Endothelial cell of umbilical vein (primary cell): ENCODE measurements around the gene CASKIN2. TPM values are rescaled to one million over a fixed set of nuclear protein-coding genes. Genes with fewer than 3 reads are reported as not detected.

Experiments used
- BruUV-seq: library from RNA; stranded (reverse); fragments of 400-500 nt; replicated peaks from 2 replicates; lab custom pipeline; 2021; lab: Mats Ljungman, UMichigan
- CTCF ChIA-PET: fragments of 300-600, 350-600 bp; sonication (Branson Sonifier 250); formaldehyde crosslinking; loops from one replicate; lab custom pipeline; 2021; ENCODE audit warnings: antibody characterized with exemption, inconsistent platforms; lab: Charles Lee
- POLR2A ChIA-PET: fragments of 300-600, 350-600 bp; sonication (Branson Sonifier 250); formaldehyde crosslinking; loops from one replicate; lab custom pipeline; 2021; ENCODE audit warnings: antibody characterized with exemption, inconsistent platforms; lab: Charles Lee
- DNase-seq: peaks from one replicate; pipeline ENCODE4 v3.0.0-alpha.2; 2011; ENCODE audit warnings: low read depth, low spot score
- FAIRE-seq: peaks from 2 replicates; lab custom pipeline; 2011; peaks lifted over from hg19 to GRCh38; lab: Jason Lieb, UNC
- H2AFZ ChIP-seq: 2 replicates; pipeline ENCODE4 v1.6.0; 2012; ENCODE audit warnings: low read depth, low read length, control low read depth, inconsistent platforms
- H3K27ac ChIP-seq: 2 replicates; pipeline ENCODE4 v1.5.1; 2011; ENCODE audit warnings: low read depth, mild to moderate bottlenecking, control low read depth, low read length, moderate library complexity; ENCODE audit not compliant: insufficient read depth
- H3K27me3 ChIP-seq, 2 experiments: 2 replicates each; pipeline versions ENCODE4 v1.6.0 to v1.6.1; 2011; ENCODE audit warnings: low read length in 2 of 2, mixed read lengths in 1 of 2; ENCODE audit not compliant: control insufficient read depth in 2 of 2, insufficient read depth in 2 of 2
- H3K36me3 ChIP-seq, 2 experiments: 2 replicates in 1 of 2; 3 replicates in 1 of 2; pipeline ENCODE4 v1.5.1; 2011; ENCODE audit warnings: low read length in 2 of 2, mild to moderate bottlenecking in 1 of 2, moderate library complexity in 1 of 2; ENCODE audit not compliant: control insufficient read depth in 2 of 2, insufficient read depth in 2 of 2; ENCODE audit errors: extremely low read depth in 1 of 2
- H3K4me1 ChIP-seq: 3 replicates; pipeline ENCODE4 v1.5.1; 2011; ENCODE audit warnings: mild to moderate bottlenecking, low read length; ENCODE audit not compliant: control insufficient read depth, insufficient read depth; ENCODE audit errors: extremely low read depth
- H3K4me2 ChIP-seq: 2 replicates; pipeline ENCODE4 v1.6.1; 2011; ENCODE audit warnings: low read length, control low read depth, mixed read lengths; ENCODE audit not compliant: insufficient read depth
- H3K4me3 ChIP-seq, 3 experiments: fragments of 200-600 bp in 1 of 3; sonication (generic), shearing (Covaris generic) in 1 of 3; replicated peaks in 1 of 3; 2 replicates each; pipeline ENCODE4 v1.5.1; 2011 to 2016; ENCODE audit warnings: control low read depth in 3 of 3, low read length in 3 of 3, mild to moderate bottlenecking in 2 of 3, inconsistent platforms in 1 of 3, low read depth in 1 of 3, moderate library complexity in 1 of 3; ENCODE audit not compliant: insufficient read depth in 1 of 3
- H3K79me2 ChIP-seq: 2 replicates; pipeline ENCODE4 v1.6.0; 2012; ENCODE audit warnings: low read length, inconsistent platforms; ENCODE audit not compliant: control insufficient read depth, insufficient read depth
- H3K9ac ChIP-seq: replicated peaks from 2 replicates; pipeline ENCODE3; 2011; ENCODE audit warnings: low read length, control low read depth; ENCODE audit not compliant: insufficient read depth; ENCODE audit errors: extremely low read depth
- H3K9me1 ChIP-seq: replicated peaks from 3 replicates; pipeline ENCODE4 v1.6.0; 2011; ENCODE audit warnings: mild to moderate bottlenecking, low read length; ENCODE audit not compliant: control insufficient read depth, insufficient read depth; ENCODE audit errors: extremely low read depth
- H3K9me3 ChIP-seq: replicated peaks from 2 replicates; pipeline ENCODE4 v1.5.1; 2012; ENCODE audit warnings: low read length, inconsistent platforms; ENCODE audit not compliant: control insufficient read depth, insufficient read depth
- H4K20me1 ChIP-seq: replicated peaks from 2 replicates; pipeline ENCODE3; 2011; ENCODE audit warnings: mild to moderate bottlenecking, low read length; ENCODE audit not compliant: control insufficient read depth, insufficient read depth; ENCODE audit errors: extremely low read depth
- CTCF ChIP-seq, 2 donors: IDR thresholded peaks; 1 replicate in 1 of 2; 2 replicates in 1 of 2; pipeline ENCODE4 v1.5.1; 2011; ENCODE audit warnings: low read length in 2 of 2, mild to moderate bottlenecking in 2 of 2, moderate library complexity in 2 of 2, control low read depth in 1 of 2, inconsistent platforms in 1 of 2, low read depth in 1 of 2; ENCODE audit not compliant: insufficient read depth in 1 of 2; ENCODE audit errors: extremely low read depth in 1 of 2
- FOS ChIP-seq: IDR thresholded peaks from 2 replicates; pipeline ENCODE4 v1.6.1; 2011; ENCODE audit warnings: mild to moderate bottlenecking, low read length, moderate library complexity, borderline replicate concordance; ENCODE audit not compliant: insufficient read depth
- JUN ChIP-seq: IDR thresholded peaks from 2 replicates; pipeline ENCODE4 v1.6.1; 2011; ENCODE audit warnings: borderline replicate concordance, low read depth; ENCODE audit not compliant: insufficient read length, insufficient read depth
- MYC ChIP-seq: IDR thresholded peaks from one replicate; pipeline ENCODE4 v1.6.1; 2011; ENCODE audit warnings: mild to moderate bottlenecking, low read depth, low read length
- POLR2A ChIP-seq: IDR thresholded peaks from 2 replicates; pipeline ENCODE4 v1.6.1; 2012; ENCODE audit warnings: low read depth, mild to moderate bottlenecking, control low read depth, low read length
- POLR2AphosphoS5 ChIP-seq: IDR thresholded peaks from 2 replicates; pipeline ENCODE4 v1.6.1; 2012; ENCODE audit warnings: low read depth, mild to moderate bottlenecking, control low read depth, low read length, moderate library complexity; ENCODE audit not compliant: insufficient read depth
- dilution Hi-C: fragments of 300-500 bp; cut with MboI; formaldehyde crosslinking; loops from one replicate; pipeline ENCODE4 v1.15.0; 2019; ENCODE audit warnings: low sequenced_read_pairs; ENCODE audit not compliant: extremely low pct_ligation_motif_present
- intact Hi-C: fragments of 100-400 bp; cut with micrococcal nuclease; formaldehyde crosslinking; loops from one replicate; pipeline ENCODE4 v1.10.0; 2022
- polyA plus RNA-seq, 4 experiments: library from polyadenylated mRNA; depleted of rRNA in 3 of 4; stranded (reverse) in 3 of 4; unstranded in 1 of 4; fragments of >200 nt; gene quantifications; 2 replicates each; pipeline versions ENCODE4 v1.2.1 to v1.2.3, GENCODE V29; 2011 to 2012; ENCODE audit warnings: missing spikeins in 1 of 4
- total RNA-seq: library from RNA; stranded (reverse); gene quantifications from 2 replicates; pipeline ENCODE4 v1.2.3, GENCODE V29; 2021

Gene CASKIN2
- total and polyA plus RNA-seq, 2 donors (not counting 3 experiments of a cell fraction or from before 2014, with no cell fraction given): 13.0 to 37.6 TPM

GRCh38 chr17:75509528-75510258, 5.6 kb downstream of the CASKIN2 start:
- intact Hi-C loops: loop anchor here (5.0 to 10.0 kb wide), 2 partner anchors 238 to 465 kb away; partner anchors contain the start of genes ATP5PD and KCTD2
- peak overlapping the region; percentile 46 for H3K4me2 ChIP-seq

More at GRCh38 chr17:75509528-75510258, 5.6 kb downstream of the CASKIN2 start:
- POLR2A ChIA-PET: interaction anchor here (0.6 kb wide), 1 partner anchor 286 kb away, joined by 3 read pairs; no protein-coding TSS in a partner anchor
- peak; percentile 32 for DNase-seq
- Histone ChIP-seq H3K27me3 (no peaks in the 10 kb centered on the region), H2AFZ (no peak overlapping the region), H3K9me1 (no peaks in the 10 kb centered on the region), H3K36me3 (peaks cover 0 to 11% of the 10 kb centered on the region in 2 experiments), H3K27ac (peak overlapping the region; percentile 22), H3K4me3 (no peak overlapping the region), H3K4me1 (peaks cover 53% of the 10 kb centered on the region), H4K20me1 (no peaks in the 10 kb centered on the region), H3K79me2 (peaks cover 33% of the 10 kb centered on the region), H3K9me3 (no peaks in the 10 kb centered on the region), H3K9ac (no peak overlapping the region)
- no TSS peak for BruUV-seq
- peak; percentile 91 for FAIRE-seq
- CTCF ChIA-PET: interaction anchor here (1.1 kb wide), 1 partner anchor 87 kb away, joined by 3 read pairs; no protein-coding TSS in a partner anchor
- no peak for TF ChIP-seq JUN
- no peak for TF ChIP-seq POLR2A
- no peak for TF ChIP-seq POLR2AphosphoS5
- TF ChIP-seq MYC: no peak
- TF ChIP-seq CTCF (IDR thresholded peaks at IDR 0.05; ENCODE audit: extremely low read depth in 1 of 2, insufficient read depth in 1 of 2, low read depth in 1 of 2, low read length in 2 of 2): no peak
- no peak for TF ChIP-seq FOS
- dilution Hi-C loops: no loop called here
